ENCODE measurements around the gene PDSS2.
"Not testable (repeated sequence)": the region's sequence is repeated elsewhere in the genome, so short reads cannot be mapped to it uniquely, and the experiment has no call there.

PDSS2 gene

GRCh38 chr6:107318100-107318736, 141.1 kb downstream of the PDSS2 start:
- DNase-seq (ENCODE audit: low spot score): no peak

- DNase-seq (ENCODE audit: low spot score): no peak
Observed at GRCh38 chr6:107315114-107315513, 144.2 kb downstream of the PDSS2 start.

DNA sequence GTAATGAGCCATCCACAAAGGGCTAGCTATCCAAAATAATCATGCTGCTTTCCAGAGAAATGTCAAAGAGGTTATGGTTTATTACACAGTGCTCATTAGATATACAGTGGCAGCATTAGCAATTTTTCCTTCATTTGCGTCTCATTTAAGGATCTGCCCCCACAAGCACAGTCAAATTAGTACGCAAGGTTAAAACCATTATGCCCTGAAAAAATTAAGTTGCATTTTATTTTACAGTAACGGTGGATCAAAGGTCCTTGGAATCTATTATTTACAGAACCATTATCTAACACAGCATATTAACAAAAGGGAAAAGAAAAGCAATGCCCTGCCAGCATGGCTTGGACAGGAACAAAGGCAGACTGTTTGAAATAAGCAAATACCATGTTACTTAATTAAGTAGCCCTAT, 144.8 kb downstream of the PDSS2 start:
- no peak for DNase-seq (ENCODE audit: low spot score)

DNA sequence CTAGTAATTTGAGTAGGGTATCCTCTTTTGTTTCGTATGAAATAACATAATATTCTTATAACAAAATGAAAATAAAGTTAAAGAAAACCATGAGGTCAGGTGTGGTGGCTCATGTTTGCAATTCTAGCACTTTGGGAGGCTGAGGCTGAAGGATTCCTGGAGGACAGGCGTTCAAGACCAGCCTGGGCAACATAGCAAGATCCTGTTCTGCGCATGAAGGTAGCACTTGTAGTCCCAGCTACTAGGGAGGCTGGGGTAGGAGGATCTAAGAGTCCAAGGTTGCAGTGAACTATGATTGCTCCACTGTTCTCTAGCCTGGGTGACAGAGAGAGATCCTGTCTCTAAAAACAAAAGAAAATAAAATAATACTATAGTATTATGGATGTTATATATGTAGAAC, 145.6 kb downstream of the PDSS2 start:
- no peak for DNase-seq (ENCODE audit: low spot score)

DNA sequence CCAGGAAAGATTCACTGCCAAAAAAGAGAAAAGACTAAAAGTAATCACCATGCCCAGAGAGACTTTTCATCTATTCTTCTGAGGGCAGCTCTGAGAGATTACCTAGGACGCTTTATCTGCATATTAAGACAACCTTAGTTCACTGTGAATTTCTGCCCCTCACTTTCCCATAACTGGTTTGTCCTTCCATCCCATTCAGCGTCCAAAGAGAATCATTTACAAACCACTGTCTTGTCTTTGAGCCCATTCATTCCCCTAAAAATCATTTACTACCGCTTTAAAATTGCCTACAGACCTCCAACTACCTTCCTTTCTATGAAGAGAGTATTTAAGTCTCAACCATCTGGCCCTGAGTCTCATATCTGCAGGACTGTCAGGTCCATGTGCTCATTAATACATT, 149.0 kb downstream of the PDSS2 start:
- no peak for DNase-seq (ENCODE audit: low spot score)

DNA sequence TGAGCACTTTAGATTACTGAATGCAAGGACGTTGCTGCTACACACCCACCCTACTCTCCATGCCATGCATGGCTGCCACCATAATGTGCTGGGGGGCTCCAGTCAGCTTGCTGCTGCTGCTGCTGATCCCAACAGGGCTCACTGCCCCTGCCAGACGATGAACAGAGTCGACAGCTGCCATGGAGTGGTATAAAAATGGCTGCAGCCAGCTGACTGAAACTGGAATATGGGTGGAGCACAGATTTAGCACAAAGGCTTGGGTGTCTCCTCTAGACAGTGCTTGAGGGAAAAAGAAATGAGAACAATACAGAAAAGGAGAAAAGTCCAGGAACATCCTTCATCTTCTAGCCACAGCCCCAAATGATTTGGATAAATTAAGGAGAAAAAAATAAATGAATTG, 150.7 kb downstream of the PDSS2 start:
- no peak for DNase-seq (ENCODE audit: low spot score)

DNA sequence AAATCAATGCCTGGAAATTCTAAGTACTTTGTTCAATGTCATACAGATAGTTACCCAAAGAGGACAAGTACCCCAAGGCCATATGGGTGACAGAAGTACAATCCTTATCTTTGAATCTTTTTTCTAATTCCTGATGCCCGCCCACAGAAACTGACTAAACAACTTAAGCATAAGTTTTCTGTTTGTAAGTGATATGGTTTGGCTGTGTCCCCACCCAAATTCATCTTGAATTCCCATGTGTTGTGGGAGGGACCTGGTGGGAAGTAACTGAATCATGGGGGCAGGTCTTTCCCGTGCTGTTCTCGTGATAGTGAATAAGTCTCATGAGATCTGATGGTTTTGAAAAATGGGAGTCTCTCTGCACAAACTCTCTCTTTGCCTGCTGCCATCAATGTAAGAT, 153.4 kb downstream of the PDSS2 start:
- DNase-seq (ENCODE audit: low spot score): not testable (repeated sequence)

DNA sequence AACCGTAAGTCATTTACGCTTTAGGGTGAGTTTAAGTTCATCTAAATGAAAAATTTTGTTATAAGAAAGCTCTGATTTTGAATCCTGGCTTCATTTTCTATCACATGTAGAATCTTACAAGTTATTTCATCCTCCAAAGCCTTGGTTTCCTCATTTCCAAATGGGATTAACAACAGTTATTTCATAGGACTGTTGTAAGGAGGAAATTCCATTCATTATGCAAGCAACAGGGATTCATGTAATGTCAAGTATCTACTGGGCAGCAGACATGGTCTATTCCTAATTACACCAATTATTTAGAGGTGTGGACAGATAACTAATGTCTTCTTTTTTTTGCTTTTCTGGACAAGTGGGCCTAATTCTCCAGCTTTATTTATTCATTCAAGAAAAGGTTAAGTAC, 154.0 kb downstream of the PDSS2 start:
- no peak for DNase-seq (ENCODE audit: low spot score)

- DNase-seq (ENCODE audit: low spot score): no peak
Observed at GRCh38 chr6:107304421-107305025, 154.8 kb downstream of the PDSS2 start.

DNA sequence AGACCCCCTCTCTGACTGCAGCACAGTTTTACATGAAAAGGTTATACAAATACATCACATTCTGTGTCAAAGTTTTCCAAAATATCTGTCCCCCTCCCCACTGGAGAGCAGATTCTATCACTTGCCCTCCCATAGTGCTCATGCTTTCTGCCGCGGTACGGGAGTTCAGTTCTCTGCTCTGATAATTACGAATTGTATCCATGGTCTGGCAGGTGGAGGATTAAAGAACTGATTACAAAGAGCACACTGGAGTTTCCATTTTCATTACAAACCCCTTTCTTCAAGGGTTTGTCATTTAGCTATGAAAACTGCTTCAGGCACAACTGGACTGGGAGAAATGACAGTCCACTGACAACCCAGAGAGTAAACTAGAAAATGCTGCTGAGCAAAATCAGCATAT, 166.0 kb downstream of the PDSS2 start:
- DNase-seq (ENCODE audit: low spot score): no peak

DNA sequence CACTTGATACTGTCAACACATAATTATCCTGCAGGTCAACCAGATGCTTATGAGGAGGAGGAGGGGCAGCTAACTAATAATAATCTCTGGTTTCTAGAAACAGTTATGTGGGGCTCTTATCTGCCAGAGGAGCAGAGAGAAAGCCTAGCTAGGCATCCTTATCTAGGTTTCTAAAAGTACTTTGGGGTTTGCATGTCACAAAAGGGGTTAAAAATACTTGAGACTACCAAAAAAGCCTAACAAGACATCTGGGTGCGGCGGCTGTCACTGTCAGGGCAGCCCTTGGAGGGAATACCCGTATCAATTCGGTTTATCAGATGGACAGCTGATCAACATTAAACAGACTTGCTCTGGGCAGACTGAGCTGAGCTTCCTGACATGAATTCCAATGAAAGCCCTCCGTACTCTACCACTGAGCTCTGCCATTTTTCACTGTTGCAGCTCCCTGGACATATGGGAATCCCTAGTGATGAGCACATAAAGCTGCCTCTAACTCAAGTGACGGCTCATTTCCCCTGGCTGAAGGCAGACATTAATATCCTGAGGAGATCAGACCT, 166.6 kb downstream of the PDSS2 start:
- no peak for DNase-seq (ENCODE audit: low spot score)

DNA sequence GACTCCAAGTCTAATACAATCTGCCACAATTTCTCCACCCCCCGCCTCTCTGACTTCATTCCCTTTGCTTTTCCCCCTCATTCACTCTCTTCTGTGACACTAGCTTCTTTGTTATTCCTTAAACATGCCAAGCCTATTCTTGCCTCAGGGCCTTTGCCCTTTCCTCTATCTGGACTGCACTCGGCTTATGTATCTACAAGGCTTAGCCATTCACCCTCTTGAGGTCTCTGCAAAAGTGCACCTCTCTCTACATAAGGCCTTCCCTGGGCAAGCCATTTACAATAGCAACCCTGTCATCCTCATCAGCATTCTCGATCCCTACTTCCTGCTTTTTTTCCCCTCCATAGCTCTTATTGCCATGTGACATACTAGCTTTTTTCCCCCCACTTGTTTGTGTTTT, 168.9 kb downstream of the PDSS2 start:
- DNase-seq (ENCODE audit: low spot score): no peak

DNA sequence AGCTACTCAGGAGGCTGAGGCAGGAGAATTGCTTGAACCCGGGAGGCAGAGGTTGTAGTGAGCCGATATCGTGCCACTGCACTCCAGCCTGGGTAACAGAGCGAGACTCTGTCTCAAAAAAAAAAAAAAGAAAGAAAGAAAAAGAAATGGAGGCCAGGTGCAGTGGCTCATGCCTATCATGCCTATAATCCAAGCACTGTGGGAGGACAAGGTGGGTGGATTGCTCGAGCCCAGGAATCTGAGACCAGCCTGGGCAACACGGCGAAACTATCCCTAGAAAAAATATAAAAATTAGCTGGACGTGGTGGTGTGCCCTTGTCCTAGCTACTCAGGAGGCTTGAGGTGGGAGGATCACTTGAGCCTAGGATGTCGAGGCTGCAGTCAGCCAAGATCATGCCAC, 170.1 kb downstream of the PDSS2 start:
- DNase-seq (ENCODE audit: low spot score): not testable (repeated sequence)

- DNase-seq (ENCODE audit: low spot score): not testable (repeated sequence)
Observed at GRCh38 chr6:107285683-107286082, 173.7 kb downstream of the PDSS2 start.

GRCh38 chr6:107284805-107285204, 174.6 kb downstream of the PDSS2 start:
- DNase-seq (ENCODE audit: low spot score): no peak

GRCh38 chr6:107280791-107281190, 178.6 kb downstream of the PDSS2 start:
- DNase-seq (ENCODE audit: low spot score): no peak

GRCh38 chr6:107280001-107280400, 179.4 kb downstream of the PDSS2 start:
- DNase-seq (ENCODE audit: low spot score): not testable (repeated sequence)

DNA sequence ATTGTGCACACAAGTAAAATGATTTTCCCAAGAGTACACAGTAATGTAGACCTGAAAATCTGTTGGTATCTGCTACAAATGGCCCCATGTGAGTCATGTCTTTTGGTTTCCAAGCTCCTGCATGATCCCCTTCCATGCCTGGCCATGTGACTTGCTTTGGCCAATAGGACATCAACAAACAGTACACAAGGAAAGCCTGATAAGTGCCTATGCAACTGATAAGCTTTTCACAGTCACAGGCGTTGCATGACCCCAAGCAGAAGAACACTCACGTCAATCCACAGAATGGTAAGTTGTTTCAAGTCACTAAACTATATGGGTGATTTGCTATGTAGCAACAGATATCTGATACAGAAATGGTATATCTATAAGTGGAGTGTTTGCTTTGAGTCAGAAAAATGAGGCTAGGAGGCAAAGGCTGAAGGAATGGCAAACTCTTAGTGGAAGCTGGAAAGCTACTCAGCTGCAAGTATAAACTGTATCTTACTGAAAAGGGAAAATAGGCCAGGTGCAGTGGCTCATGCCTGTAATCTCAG, 184.0 kb downstream of the PDSS2 start:
- no peak for DNase-seq (ENCODE audit: low spot score)

DNA sequence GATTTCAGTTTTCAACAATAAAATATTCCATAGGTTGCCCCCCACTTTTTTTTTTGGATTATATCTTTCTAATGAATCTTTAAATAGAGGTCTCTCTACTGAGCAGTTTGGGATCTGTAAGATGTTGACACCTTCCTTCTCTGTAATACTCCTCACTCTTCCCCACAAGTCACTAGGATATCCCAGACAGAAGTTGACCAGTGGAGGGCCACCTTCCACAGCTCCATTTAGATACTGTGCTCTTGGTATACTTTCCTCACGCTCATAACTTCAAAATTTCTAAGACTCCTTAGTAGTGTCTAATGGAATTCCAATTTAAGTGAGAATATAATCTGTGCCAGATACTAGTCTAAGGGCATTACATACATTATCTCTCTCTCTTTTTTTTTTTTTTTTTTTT, 185.1 kb downstream of the PDSS2 start:
- DNase-seq (ENCODE audit: low spot score): no peak

DNA sequence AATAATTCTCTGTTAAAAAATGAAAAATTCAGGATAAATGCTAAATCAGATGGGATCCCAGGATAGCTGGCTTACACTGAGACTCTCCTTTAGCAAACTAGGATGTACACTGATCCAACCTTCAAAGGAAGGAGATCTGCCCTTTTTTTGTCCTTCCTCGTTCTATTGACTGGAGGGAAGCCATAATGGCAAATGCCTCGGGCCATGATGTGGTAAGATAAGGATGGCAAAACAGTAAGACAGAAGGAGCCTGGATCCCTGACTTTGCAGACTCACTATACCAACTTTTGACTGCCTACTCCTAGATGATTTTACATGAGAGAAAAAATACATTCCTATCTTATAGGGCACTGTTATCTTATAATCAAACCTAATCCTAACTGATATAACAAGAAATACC, 187.1 kb downstream of the PDSS2 start:
- DNase-seq (ENCODE audit: low spot score): no peak

- DNase-seq (ENCODE audit: low spot score): no peak
Observed at GRCh38 chr6:107271208-107271790, 188.1 kb downstream of the PDSS2 start.

- no peak for DNase-seq (ENCODE audit: low spot score)
Observed at GRCh38 chr6:107267634-107268033, 191.7 kb downstream of the PDSS2 start.

DNA sequence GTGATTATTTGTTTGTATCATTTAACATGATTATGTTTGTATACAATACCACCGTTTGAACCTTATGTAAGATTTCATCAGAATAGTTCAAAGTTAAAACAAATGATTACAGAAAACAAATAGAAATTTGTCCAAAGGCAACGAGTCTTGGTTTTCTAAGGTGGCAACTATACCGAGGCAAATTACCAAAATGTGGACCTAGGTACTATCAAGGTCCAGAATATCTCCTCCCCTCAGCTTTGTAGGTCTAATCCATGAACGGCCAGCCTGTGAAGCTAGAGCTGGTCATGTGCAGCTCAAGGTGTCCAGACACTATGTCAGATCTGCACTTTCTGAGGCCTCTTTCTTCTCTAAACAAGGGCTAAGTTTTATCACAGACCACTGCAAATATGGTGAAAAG, 192.4 kb downstream of the PDSS2 start:
- DNase-seq (ENCODE audit: low spot score): no peak
